SU-DHL-6 (cell line): Measurements from ENCODE around the gene PYGB.

Experiments
- EZH2phosphoT487 ChIP-seq: fragments of 200-600 bp; sonication (generic), shearing (Covaris generic); conservative IDR thresholded peaks from 2 replicates; pipeline ENCODE4 v1.6.1; 2018; ENCODE audit warnings: mild to moderate bottlenecking, antibody characterized with exemption, low read length, moderate library complexity, mixed read lengths
- TF ChIP-seq, protein P1 (sequence below): fragments of 200-600 bp; sonication (generic); IDR thresholded peaks from one replicate; pipeline ENCODE4 v1.5.1; 2017; ENCODE audit warnings: antibody characterized with exemption, mild to moderate bottlenecking, low read length, moderate library complexity; ENCODE audit not compliant: insufficient read depth, poor library complexity, severe bottlenecking

DNA sequence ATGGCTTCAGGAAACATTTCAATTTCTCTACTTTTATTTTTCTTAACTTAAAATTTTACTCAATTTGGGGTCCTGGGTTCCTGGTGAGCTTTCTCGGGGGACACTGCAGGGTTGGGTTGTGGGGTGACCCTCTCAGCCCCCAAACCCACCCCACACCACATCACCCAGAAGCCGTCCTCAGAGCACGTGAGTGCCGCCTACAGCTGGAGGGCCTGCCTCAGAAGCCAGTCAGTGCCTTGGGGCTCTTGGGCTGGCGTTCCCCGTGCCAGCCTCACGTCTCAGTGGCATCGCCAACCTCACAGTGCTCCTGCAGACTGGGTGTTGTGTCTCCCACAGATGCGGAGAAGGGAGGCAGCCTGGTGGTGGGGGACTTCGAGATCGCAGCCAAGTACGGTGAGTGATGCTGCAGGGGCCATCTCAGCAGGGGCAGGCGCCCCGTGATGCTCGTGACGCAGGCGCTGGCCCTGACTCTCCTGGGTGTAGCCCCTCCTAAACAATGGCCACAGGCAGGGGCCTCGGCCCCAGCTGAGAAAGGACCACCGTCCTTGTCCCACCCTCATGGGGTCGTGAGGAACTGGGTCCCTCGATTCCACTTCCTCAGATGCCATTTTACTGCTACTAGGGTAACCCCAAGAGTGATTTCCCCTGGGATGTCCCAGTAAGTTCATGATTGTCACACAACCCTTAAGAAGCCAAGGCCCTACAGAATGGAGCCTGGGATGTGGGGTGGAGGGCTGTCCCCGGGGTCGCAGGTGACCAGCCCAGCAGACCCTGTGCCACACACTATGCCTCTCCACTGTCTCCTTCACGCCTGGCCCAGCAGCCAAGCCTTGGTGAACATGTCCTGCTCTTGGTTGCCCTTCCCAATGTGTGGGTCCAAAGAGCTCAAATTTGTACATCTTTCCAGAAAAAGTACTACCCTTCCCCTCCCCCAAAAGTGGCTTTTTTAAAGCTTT, 23.8 kb upstream of the PYGB start:
- TF ChIP-seq, protein P1, sequence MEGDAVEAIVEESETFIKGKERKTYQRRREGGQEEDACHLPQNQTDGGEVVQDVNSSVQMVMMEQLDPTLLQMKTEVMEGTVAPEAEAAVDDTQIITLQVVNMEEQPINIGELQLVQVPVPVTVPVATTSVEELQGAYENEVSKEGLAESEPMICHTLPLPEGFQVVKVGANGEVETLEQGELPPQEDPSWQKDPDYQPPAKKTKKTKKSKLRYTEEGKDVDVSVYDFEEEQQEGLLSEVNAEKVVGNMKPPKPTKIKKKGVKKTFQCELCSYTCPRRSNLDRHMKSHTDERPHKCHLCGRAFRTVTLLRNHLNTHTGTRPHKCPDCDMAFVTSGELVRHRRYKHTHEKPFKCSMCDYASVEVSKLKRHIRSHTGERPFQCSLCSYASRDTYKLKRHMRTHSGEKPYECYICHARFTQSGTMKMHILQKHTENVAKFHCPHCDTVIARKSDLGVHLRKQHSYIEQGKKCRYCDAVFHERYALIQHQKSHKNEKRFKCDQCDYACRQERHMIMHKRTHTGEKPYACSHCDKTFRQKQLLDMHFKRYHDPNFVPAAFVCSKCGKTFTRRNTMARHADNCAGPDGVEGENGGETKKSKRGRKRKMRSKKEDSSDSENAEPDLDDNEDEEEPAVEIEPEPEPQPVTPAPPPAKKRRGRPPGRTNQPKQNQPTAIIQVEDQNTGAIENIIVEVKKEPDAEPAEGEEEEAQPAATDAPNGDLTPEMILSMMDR, result no peak
- no peak for TF ChIP-seq EZH2phosphoT487
